B cell (primary cell): ENCODE measurements around the gene HOXA10.

Experiments used
- CTCF ChIP-seq: fragments of 200-600 bp; IDR thresholded peaks from one replicate; pipeline ENCODE4 v1.8.0; 2022; ENCODE audit warnings: antibody characterized with exemption, mild to moderate bottlenecking
- EZH2 ChIP-seq: IDR thresholded peaks from 2 replicates; pipeline ENCODE4 v1.6.1; 2012; ENCODE audit warnings: borderline replicate concordance, low read depth, mild to moderate bottlenecking, moderate library complexity, low read length; ENCODE audit not compliant: insufficient read depth, poor library complexity, severe bottlenecking

GRCh38 chr7:27161214-27161720, 12.9 kb downstream of the HOXA10 start:
- TF ChIP-seq CTCF = peak; percentile 62
- no peak for TF ChIP-seq EZH2
